ENCODE results near the gene IGSF10.

GRCh38 chr3:151452841-151453240 is 8.0 kb downstream of the IGSF10 start:
- TF ChIP-seq CTCF (IDR thresholded peaks at IDR 0.05): no peak
- TF ChIP-seq POLR2AphosphoS5 (IDR thresholded peaks at IDR 0.05): no peak
